ENCODE measurements around the gene PBX4.

GRCh38 chr19:19561946-19562664 is 56.4 kb downstream of the PBX4 start:
- TF ChIP-seq CTCF (IDR thresholded peaks at IDR 0.05; ENCODE audit: insufficient read depth, low read length, poor library complexity, severe bottlenecking) (no peak), EZH2phosphoT487 (conservative IDR thresholded peaks at IDR 0.05; ENCODE audit: low read length) (no peak)
